Effector memory CD4-positive, alpha-beta T cell (primary cell): ENCODE data around the gene MS4A6E.

Source experiments
- DNase-seq, 3 donors: peaks; one replicate each; pipeline ENCODE4 v3.0.0-alpha.2; 2020
- H3K27ac ChIP-seq: 2 replicates; pipeline ENCODE4 v1.7.0; 2013; ENCODE audit warnings: mild to moderate bottlenecking, low read length, moderate library complexity; ENCODE audit not compliant: insufficient read depth, poor library complexity, severe bottlenecking
- H3K27me3 ChIP-seq: replicated peaks from 2 replicates; pipeline ENCODE4 v1.7.0; 2013; ENCODE audit warnings: mild to moderate bottlenecking, low read length; ENCODE audit not compliant: insufficient read depth, control insufficient read depth, poor library complexity, severe bottlenecking
- H3K36me3 ChIP-seq: 2 replicates; pipeline ENCODE4 v1.7.0; 2013; ENCODE audit warnings: mild to moderate bottlenecking, low read length, moderate library complexity; ENCODE audit not compliant: control insufficient read depth, insufficient read depth
- H3K4me1 ChIP-seq: 2 replicates; pipeline ENCODE4 v1.7.0; 2013; ENCODE audit warnings: low read length, mild to moderate bottlenecking; ENCODE audit not compliant: control insufficient read depth, insufficient read depth, poor library complexity, severe bottlenecking
- H3K4me3 ChIP-seq: 2 replicates; pipeline ENCODE4 v1.7.0; 2013; ENCODE audit warnings: low read length, low read depth, mild to moderate bottlenecking; ENCODE audit not compliant: insufficient read depth, poor library complexity, severe bottlenecking
- H3K9me3 ChIP-seq: 2 replicates; pipeline ENCODE4 v1.7.0; 2013; ENCODE audit warnings: mild to moderate bottlenecking, low read length, moderate library complexity; ENCODE audit not compliant: control insufficient read depth

The MS4A6E gene

GRCh38 chr11:60305906-60306619 lies 21.0 kb upstream of the MS4A6E start:
- no peaks in the 10 kb centered on the region for H3K4me1 ChIP-seq
- no peaks in the 10 kb centered on the region for H3K27me3 ChIP-seq
- DNase-seq, result no peak
- no peaks in the 10 kb centered on the region for H3K9me3 ChIP-seq
- H3K27ac ChIP-seq, result no peak overlapping the region
- H3K4me3 ChIP-seq, result no peak overlapping the region
- no peaks in the 10 kb centered on the region for H3K36me3 ChIP-seq

DNA sequence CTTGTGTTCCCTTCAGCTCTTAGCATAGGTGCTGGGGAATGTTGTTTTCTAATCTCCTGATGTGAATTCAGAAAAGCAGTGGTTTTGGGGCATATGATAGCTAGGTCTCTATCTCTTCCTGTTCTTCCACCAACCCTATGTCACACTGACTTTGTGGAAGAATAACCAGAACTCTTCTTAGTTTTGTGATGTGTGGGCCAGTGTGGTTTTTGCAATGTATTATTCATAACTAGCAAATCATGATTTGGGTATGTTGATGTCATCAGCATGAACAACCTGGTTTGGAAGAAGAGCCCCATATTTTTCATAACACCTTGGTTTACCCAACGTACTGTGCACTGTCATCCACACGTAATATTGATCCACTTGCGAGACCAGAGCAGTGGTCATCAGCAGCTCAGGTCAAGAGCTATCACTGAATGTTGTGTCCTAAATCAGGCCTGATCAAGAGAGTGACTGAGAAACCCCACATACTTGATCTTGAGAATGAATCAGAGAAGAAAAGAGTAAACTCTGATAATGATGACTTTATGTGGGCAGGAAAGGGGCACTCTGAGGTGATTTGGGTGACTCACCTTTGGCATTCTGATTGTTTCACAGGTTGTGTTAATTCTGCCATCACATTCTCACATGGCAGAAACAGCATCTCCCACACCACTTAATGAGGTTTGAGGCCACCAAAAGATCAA lies 19.4 kb upstream of the MS4A6E start:
- Histone ChIP-seq H3K27me3 (no peaks in the 10 kb centered on the region), H3K9me3 (no peaks in the 10 kb centered on the region), H3K36me3 (no peaks in the 10 kb centered on the region), H3K27ac (no peak overlapping the region), H3K4me1 (no peaks in the 10 kb centered on the region), H3K4me3 (no peak overlapping the region)
- DNase-seq, result no peak

DNA sequence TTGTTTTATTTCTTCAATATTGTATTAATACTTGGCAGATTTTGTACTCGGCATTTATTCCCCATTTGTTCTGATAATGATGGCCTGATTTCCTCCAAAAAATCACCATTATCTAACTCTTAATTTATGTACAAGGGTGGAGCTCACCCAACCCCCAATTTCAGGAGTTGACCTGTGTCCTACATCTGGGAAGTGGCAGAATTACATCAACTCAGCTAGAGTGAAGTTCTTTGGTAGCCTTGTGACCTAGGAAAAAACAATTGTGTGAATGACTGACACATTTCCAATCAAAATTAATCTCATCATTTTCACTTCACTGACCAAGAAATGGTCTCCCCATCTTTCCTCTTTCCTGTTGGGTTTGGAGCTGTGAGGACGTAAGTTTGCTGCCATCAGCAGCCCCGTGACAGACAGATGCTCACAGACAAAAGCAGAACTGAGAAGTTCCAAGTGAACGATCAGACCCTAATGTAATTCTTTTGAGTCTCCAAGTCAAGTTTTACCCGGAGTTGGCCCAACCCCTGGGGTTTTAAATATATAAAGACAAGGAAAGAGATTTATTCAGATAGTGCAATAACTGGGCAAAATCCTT lies 16.6 kb upstream of the MS4A6E start:
- H3K27me3 ChIP-seq, result peaks cover 2% of the 10 kb centered on the region
- no peaks in the 10 kb centered on the region for H3K4me1 ChIP-seq
- H3K9me3 ChIP-seq, result no peaks in the 10 kb centered on the region
- no peak overlapping the region for H3K4me3 ChIP-seq
- H3K27ac ChIP-seq, result no peak overlapping the region
- DNase-seq, result no peak
- no peaks in the 10 kb centered on the region for H3K36me3 ChIP-seq

- no peaks in the 10 kb centered on the region for H3K4me1 ChIP-seq
- peaks cover 4% of the 10 kb centered on the region for H3K9me3 ChIP-seq
- H3K4me3 ChIP-seq, result no peak overlapping the region
- no peak for DNase-seq
- H3K36me3 ChIP-seq, result no peaks in the 10 kb centered on the region
- peaks cover 2% of the 10 kb centered on the region for H3K27me3 ChIP-seq
- H3K27ac ChIP-seq, result no peak overlapping the region
These were observed 12.3 kb upstream of the MS4A6E start for GRCh38 chr11:60314635-60315321.

GRCh38 chr11:60315871-60316270 lies 11.2 kb upstream of the MS4A6E start:
- Histone ChIP-seq H3K4me3 (no peak overlapping the region), H3K36me3 (no peaks in the 10 kb centered on the region), H3K9me3 (peaks cover 8% of the 10 kb centered on the region), H3K27me3 (peaks cover 2% of the 10 kb centered on the region), H3K27ac (no peak overlapping the region), H3K4me1 (no peaks in the 10 kb centered on the region)
- no peak for DNase-seq

GRCh38 chr11:60316317-60316716 lies 10.7 kb upstream of the MS4A6E start:
- Histone ChIP-seq H3K4me3 (no peak overlapping the region), H3K27me3 (peaks cover 2% of the 10 kb centered on the region), H3K9me3 (peaks cover 8% of the 10 kb centered on the region), H3K27ac (no peak overlapping the region), H3K36me3 (no peaks in the 10 kb centered on the region), H3K4me1 (no peaks in the 10 kb centered on the region)
- DNase-seq, result no peak

DNA sequence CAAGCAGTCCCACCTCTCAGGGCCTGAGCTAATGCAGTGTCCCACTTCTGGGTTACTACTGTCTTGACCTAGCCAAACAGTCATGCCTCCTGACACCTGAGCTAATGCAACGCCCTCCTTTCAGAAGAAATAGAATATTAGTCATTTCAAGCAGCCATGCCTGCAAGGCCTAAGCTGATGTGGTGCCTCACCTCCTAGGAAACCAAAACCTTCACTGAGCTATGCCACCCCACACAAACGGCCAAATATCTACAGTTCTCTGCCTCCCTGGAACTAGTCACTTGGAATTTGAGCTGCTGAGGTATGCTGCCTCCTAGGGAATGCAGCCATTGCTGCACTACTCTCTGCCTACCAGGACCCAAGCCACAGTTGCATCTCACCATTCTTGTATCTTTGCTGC lies 8.3 kb upstream of the MS4A6E start:
- Histone ChIP-seq H3K4me1 (no peaks in the 10 kb centered on the region), H3K4me3 (no peak overlapping the region), H3K36me3 (no peaks in the 10 kb centered on the region), H3K27me3 (peaks cover 2% of the 10 kb centered on the region), H3K9me3 (peaks cover 8% of the 10 kb centered on the region), H3K27ac (no peak overlapping the region)
- DNase-seq, result no peak

- DNase-seq, result no peak
- no peak overlapping the region for H3K27ac ChIP-seq
- peaks cover 8% of the 10 kb centered on the region for H3K9me3 ChIP-seq
- no peaks in the 10 kb centered on the region for H3K36me3 ChIP-seq
- no peaks in the 10 kb centered on the region for H3K27me3 ChIP-seq
- H3K4me3 ChIP-seq, result no peak overlapping the region
- no peaks in the 10 kb centered on the region for H3K4me1 ChIP-seq
These were observed 6.0 kb upstream of the MS4A6E start for GRCh38 chr11:60321051-60321450.

DNA sequence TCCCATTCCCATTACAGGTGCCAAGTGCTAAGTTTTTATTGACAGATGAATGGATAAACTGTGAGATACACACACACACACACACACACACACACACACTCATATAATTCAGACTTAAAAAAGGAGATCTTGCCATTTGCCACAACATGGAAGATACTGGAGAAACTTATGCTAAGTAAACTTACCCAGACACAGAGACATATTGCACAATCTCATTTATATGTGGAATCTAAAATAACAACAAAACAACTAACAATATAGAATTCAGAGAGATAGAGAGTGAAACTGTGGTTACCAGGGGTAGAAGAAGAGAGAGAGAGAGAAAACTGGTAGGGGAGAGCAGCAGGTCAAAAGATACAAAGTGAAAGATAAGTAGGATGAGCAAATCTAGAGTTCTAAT lies 1.4 kb downstream of the MS4A6E start:
- Histone ChIP-seq H3K4me3 (no peak overlapping the region), H3K27ac (no peak overlapping the region), H3K36me3 (no peaks in the 10 kb centered on the region), H3K27me3 (no peaks in the 10 kb centered on the region), H3K9me3 (no peaks in the 10 kb centered on the region), H3K4me1 (no peaks in the 10 kb centered on the region)
- no peak for DNase-seq

GRCh38 chr11:60332846-60333245 lies 5.8 kb downstream of the MS4A6E start:
- DNase-seq, result no peak
- Histone ChIP-seq H3K27ac (no peak overlapping the region), H3K9me3 (no peaks in the 10 kb centered on the region), H3K4me1 (no peaks in the 10 kb centered on the region), H3K4me3 (no peak overlapping the region), H3K36me3 (no peaks in the 10 kb centered on the region), H3K27me3 (no peaks in the 10 kb centered on the region)
